Suprapubic skin (tissue), 4 donors: ENCODE results near the gene PACS1.

ENCODE experiments used
- CTCF ChIP-seq, 2 donors: fragments of 200-600 bp in 1 of 2; fragments of 450-650 bp in 1 of 2; sonication (generic) in 1 of 2; IDR thresholded peaks; one replicate each; pipeline ENCODE4 v1.5.1; 2016 to 2019; ENCODE audit warnings: antibody characterized with exemption in 2 of 2, mild to moderate bottlenecking in 1 of 2, moderate library complexity in 1 of 2
- EP300 ChIP-seq: sonication (generic); formaldehyde crosslinking; IDR thresholded peaks from one replicate; pipeline ENCODE4 v1.6.1; 2017; ENCODE audit warnings: antibody characterized with exemption
- POLR2A ChIP-seq, 2 donors: fragments of 450-650 bp; IDR thresholded peaks; one replicate each; pipeline ENCODE4 v1.6.1; 2017; ENCODE audit warnings: antibody characterized with exemption in 2 of 2, mild to moderate bottlenecking in 2 of 2, moderate library complexity in 2 of 2
- POLR2AphosphoS5 ChIP-seq, 3 donors: sonication (generic); formaldehyde crosslinking; IDR thresholded peaks; one replicate each; pipeline ENCODE4 v1.6.1; 2017; ENCODE audit warnings: antibody characterized with exemption in 3 of 3

- TF ChIP-seq CTCF (IDR thresholded peaks at IDR 0.05) (no peak), POLR2A (IDR thresholded peaks at IDR 0.05) (no peak), POLR2AphosphoS5 (IDR thresholded peaks at IDR 0.05) (no peak), EP300 (no peak)
Observed at GRCh38 chr11:66107600-66108510, 37.8 kb downstream of the PACS1 start.
